ENCODE measurements around the gene GPR84.

GPR84 gene

DNA sequence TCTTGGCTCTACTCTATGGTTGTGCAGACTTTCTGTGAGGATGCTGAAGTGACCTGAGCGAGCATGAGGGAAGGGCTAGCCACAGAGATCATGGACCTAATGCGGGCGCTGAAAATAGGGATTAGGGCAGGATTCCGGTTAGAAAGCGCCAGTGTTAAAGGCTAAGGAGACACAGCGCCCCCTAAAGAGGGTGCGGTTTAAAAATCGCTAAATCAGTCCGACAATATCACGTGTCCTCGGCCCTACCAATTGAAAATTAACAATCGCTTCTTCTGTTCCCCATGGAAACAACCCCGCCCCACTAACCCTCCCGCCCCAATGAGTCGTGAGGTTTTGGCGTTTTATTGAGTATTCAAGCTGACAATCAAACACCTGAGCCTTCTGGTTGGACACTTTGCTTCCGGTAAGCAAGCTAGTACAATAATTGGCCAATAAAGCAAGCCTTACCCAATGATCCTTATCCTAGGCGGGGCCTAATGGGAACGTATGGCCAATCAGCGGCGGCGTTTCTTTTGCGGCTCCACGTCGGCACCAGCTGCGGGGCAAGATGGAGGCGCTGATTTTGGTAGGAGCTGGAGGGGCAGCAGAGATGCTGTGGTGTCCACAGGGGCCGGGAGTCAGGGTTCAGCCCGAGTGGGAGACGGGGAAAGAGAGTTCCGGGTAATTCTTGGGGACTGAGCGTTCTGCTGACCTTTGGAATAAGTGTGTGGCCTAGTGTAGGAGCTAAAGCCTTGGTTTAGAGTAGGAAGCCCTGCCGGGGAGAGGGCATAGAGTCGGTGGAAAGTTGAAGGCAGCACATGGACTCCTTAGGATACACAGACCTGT lies 39.5 kb downstream of the GPR84 start, which contains the start of gene COPZ1:
Gene COPZ1 (plus strand): TSS at position 515 of the 825 bp plus-strand sequence. CDS start 33 bp downstream, at position 548.
- DNase-seq (ENCODE audit: low read depth): peak; percentile 100

GRCh38 chr12:54321363-54321762 lies 42.9 kb downstream of the GPR84 start:
- DNase-seq (ENCODE audit: low read depth): no peak

All from ELR (cell line).